NCI-H524 treated with DMSO at 0.1 percent for 48 hours (cell line): ENCODE data around the gene NARS2.
A peak's percentile ranks its signal among the peaks of the same experiment; 100 is the strongest.
"Not testable (repeated sequence)": the region's sequence is repeated elsewhere in the genome, so short reads cannot be mapped to it uniquely, and the experiment has no call there.

Experiments
- DNase-seq: peaks from one replicate; lab custom pipeline; 2025; lab: John Stamatoyannopoulos, UW

NARS2 gene

GRCh38 chr11:78574386-78575381 is at the start of gene NARS2:
Gene NARS2, minus strand, starts transcription at chr11:78574864. Its CDS starts 376 bp downstream, at chr11:78574488.
- peak; percentile 78 for DNase-seq

- no peak for DNase-seq
These were observed 48.0 kb upstream of the NARS2 start for GRCh38 chr11:78622666-78623065.

GRCh38 chr11:78620159-78620558 is 45.5 kb upstream of the NARS2 start:
- DNase-seq: no peak

- no peak for DNase-seq
These were observed 41.1 kb upstream of the NARS2 start for GRCh38 chr11:78615724-78616123.

- DNase-seq: no peak
These were observed 38.7 kb upstream of the NARS2 start for GRCh38 chr11:78613378-78613813.

- no peak for DNase-seq
These were observed 38.2 kb upstream of the NARS2 start for GRCh38 chr11:78612721-78613377.

GRCh38 chr11:78609321-78609720 is 34.7 kb upstream of the NARS2 start:
- DNase-seq: not testable (repeated sequence)

- DNase-seq: no peak
These were observed 33.0 kb upstream of the NARS2 start for GRCh38 chr11:78607696-78608095.

GRCh38 chr11:78606667-78607066 is 32.0 kb upstream of the NARS2 start:
- DNase-seq: no peak

- DNase-seq: no peak
These were observed 30.6 kb upstream of the NARS2 start for GRCh38 chr11:78605296-78605695.

- DNase-seq: no peak
These were observed 29.1 kb upstream of the NARS2 start for GRCh38 chr11:78603792-78604191.

- DNase-seq: not testable (repeated sequence)
These were observed 28.1 kb upstream of the NARS2 start for GRCh38 chr11:78602771-78603170.

- not testable (repeated sequence) for DNase-seq
These were observed 26.4 kb upstream of the NARS2 start for GRCh38 chr11:78601066-78601465.

- not testable (repeated sequence) for DNase-seq
These were observed 22.9 kb upstream of the NARS2 start for GRCh38 chr11:78597579-78597978.

GRCh38 chr11:78595436-78596130 is 20.9 kb upstream of the NARS2 start:
- no peak for DNase-seq

GRCh38 chr11:78594814-78595213 is 20.1 kb upstream of the NARS2 start:
- no peak for DNase-seq

- DNase-seq: no peak
These were observed 13.9 kb upstream of the NARS2 start for GRCh38 chr11:78588517-78588916.

- no peak for DNase-seq
These were observed 12.8 kb upstream of the NARS2 start for GRCh38 chr11:78587446-78587845.

GRCh38 chr11:78586452-78587046 is 11.9 kb upstream of the NARS2 start:
- no peak for DNase-seq

GRCh38 chr11:78583889-78584288 is 9.2 kb upstream of the NARS2 start:
- no peak for DNase-seq

GRCh38 chr11:78577495-78577894 is 2.8 kb upstream of the NARS2 start:
- no peak for DNase-seq

GRCh38 chr11:78576549-78577097 is 2.0 kb upstream of the NARS2 start:
- no peak for DNase-seq
